GM23338 (cell line): ENCODE results near the gene SYNE4.

ENCODE experiments used
- CTCF ChIP-seq, 2 experiments: fragments of 200-600 bp in 1 of 2; sonication (generic) in 1 of 2; conservative IDR thresholded peaks; 2 replicates each; pipeline versions ENCODE4 v1.5.1 to v1.6.1; 2016 to 2017; ENCODE audit warnings: antibody characterized with exemption in 2 of 2, low read depth in 2 of 2, mild to moderate bottlenecking in 2 of 2, moderate library complexity in 1 of 2
- EZH2 ChIP-seq: fragments of 200-600 bp; sonication (generic); IDR thresholded peaks from one replicate; pipeline ENCODE4 v1.8.0; 2017; ENCODE audit warnings: antibody characterized with exemption, mild to moderate bottlenecking, low read depth; ENCODE audit not compliant: unreplicated experiment
- EZH2phosphoT487 ChIP-seq: fragments of 200-600 bp; sonication (generic); IDR thresholded peaks from one replicate; pipeline ENCODE4 v1.8.1; 2018; ENCODE audit warnings: antibody characterized with exemption; ENCODE audit not compliant: unreplicated experiment
- POLR2AphosphoS5 ChIP-seq: IDR thresholded peaks from 2 replicates; pipeline ENCODE4 v1.6.1; 2016; ENCODE audit warnings: antibody characterized with exemption, low read depth
- REST ChIP-seq: IDR thresholded peaks from one replicate; pipeline ENCODE4 v1.6.1; 2018; ENCODE audit warnings: antibody characterized with exemption; ENCODE audit not compliant: unreplicated experiment
- ZNF331 ChIP-seq: fragments of 250-450 bp; sonication (Bioruptor Pico); IDR thresholded peaks from 2 replicates; pipeline ENCODE4 v1.5.0; 2020; ENCODE audit warnings: low read depth, mild to moderate bottlenecking, moderate library complexity

- TF ChIP-seq CTCF (conservative IDR thresholded peaks at IDR 0.05; ENCODE audit: low read depth in 2 of 2) (no peak), REST (no peak), POLR2AphosphoS5 (no peak), EZH2 (no peak), ZNF331 (CRISPR knock-in tag) (no peak), EZH2phosphoT487 (no peak)
Observed at GRCh38 chr19:36049080-36049698, 40.6 kb upstream of the SYNE4 start.
